Right renal cortex interstitium (tissue), 3 donors: ENCODE measurements around the gene KLF16. TPM values are rescaled to one million over a fixed set of nuclear protein-coding genes. Genes with fewer than 3 reads are reported as not detected.
"Not testable (repeated sequence)": the region's sequence is repeated elsewhere in the genome, so short reads cannot be mapped to it uniquely, and the experiment has no call there.

Source experiments
- DNase-seq, 3 donors: peaks; one replicate each; pipeline ENCODE4 v3.0.0-alpha.2; 2013; ENCODE audit warnings: low read depth in 3 of 3, low spot score in 2 of 3
- polyA plus RNA-seq, 3 donors: library from polyadenylated mRNA; unstranded; fragments of 120-200 nt; gene quantifications; one replicate each; pipeline ENCODE4 v1.2.1, GENCODE V29; 2013; ENCODE audit not compliant: insufficient read length in 3 of 3

The KLF16 gene
- polyA plus RNA-seq, 3 donors = 5.5 to 6.0 (median 5.7) TPM

GRCh38 chr19:1884719-1885334, 21.4 kb upstream of the KLF16 start:
- no peak for DNase-seq

- DNase-seq = no peak
Measured at GRCh38 chr19:1884291-1884718, 20.9 kb upstream of the KLF16 start.

GRCh38 chr19:1883784-1884183, 20.4 kb upstream of the KLF16 start:
- DNase-seq = no peak

- no peak for DNase-seq
Measured at GRCh38 chr19:1882786-1883692, 19.7 kb upstream of the KLF16 start.

GRCh38 chr19:1882089-1882785, 18.9 kb upstream of the KLF16 start:
- DNase-seq = no peak

- DNase-seq = not testable (repeated sequence)
Measured at GRCh38 chr19:1881393-1882088, 18.2 kb upstream of the KLF16 start.

- DNase-seq = no peak
Measured at GRCh38 chr19:1880611-1881392, 17.4 kb upstream of the KLF16 start.

GRCh38 chr19:1879982-1880381, 16.6 kb upstream of the KLF16 start:
- not testable (repeated sequence) for DNase-seq

GRCh38 chr19:1878583-1878982, 15.2 kb upstream of the KLF16 start:
- DNase-seq = not testable (repeated sequence)

- DNase-seq = not testable (repeated sequence)
Measured at GRCh38 chr19:1877280-1877660, 13.9 kb upstream of the KLF16 start.

- DNase-seq = not testable (repeated sequence)
Measured at GRCh38 chr19:1876496-1877279, 13.3 kb upstream of the KLF16 start.

GRCh38 chr19:1875646-1876495, 12.5 kb upstream of the KLF16 start:
- peak in 1 of 3 donors; percentile 84 for DNase-seq

GRCh38 chr19:1875265-1875645, 11.9 kb upstream of the KLF16 start:
- not testable (repeated sequence) for DNase-seq

- DNase-seq = no peak
Measured at GRCh38 chr19:1874554-1875185, 11.3 kb upstream of the KLF16 start.

GRCh38 chr19:1873524-1874473, 10.4 kb upstream of the KLF16 start:
- no peak for DNase-seq

- DNase-seq = no peak
Measured at GRCh38 chr19:1872807-1873523, 9.6 kb upstream of the KLF16 start.
